GM23338 (cell line): ENCODE measurements around the gene MRPS24. TPM values are rescaled to one million over a fixed set of nuclear protein-coding genes. Genes with fewer than 3 reads are reported as not detected.

Experiments
- ATAC-seq: fragments of 200-7000 bp; cut with Tn5 transposase; 3 replicates; pipeline ENCODE4 v1.9.1; 2020
- DNase-seq: peaks from one replicate; pipeline ENCODE4 v3.0.0-alpha.2; 2015; ENCODE audit warnings: low spot score
- H2AFZ ChIP-seq: fragments of 200-600 bp; sonication (generic); 2 replicates; pipeline ENCODE4 v1.8.0; 2016; ENCODE audit warnings: antibody characterized with exemption, mild to moderate bottlenecking, moderate library complexity
- H3F3A ChIP-seq: fragments of 200-600 bp; sonication (generic); replicated peaks from 2 replicates; pipeline ENCODE4 v1.8.0; 2017; ENCODE audit warnings: antibody characterized with exemption, mixed run types, low read depth
- H3K27ac ChIP-seq: fragments of 200-600 bp; sonication (generic); 2 replicates; pipeline ENCODE4 v1.6.1; 2016; ENCODE audit warnings: low read depth
- H3K27me3 ChIP-seq: fragments of 200-600 bp; sonication (generic); 2 replicates; pipeline ENCODE4 v1.8.0; 2016; ENCODE audit warnings: mild to moderate bottlenecking, mixed run types, moderate library complexity; ENCODE audit not compliant: insufficient read depth
- H3K36me3 ChIP-seq: fragments of 200-600 bp; sonication (generic); 2 replicates; pipeline ENCODE4 v1.8.0; 2016; ENCODE audit warnings: mild to moderate bottlenecking; ENCODE audit not compliant: insufficient read depth
- H3K4me1 ChIP-seq: fragments of 200-600 bp; sonication (generic); 2 replicates; pipeline ENCODE4 v1.8.0; 2016; ENCODE audit warnings: mild to moderate bottlenecking, moderate library complexity; ENCODE audit not compliant: insufficient read depth
- H3K4me2 ChIP-seq: fragments of 200-600 bp; sonication (generic); 2 replicates; pipeline ENCODE4 v1.7.1; 2017; ENCODE audit warnings: mixed run types
- H3K4me3 ChIP-seq: fragments of 200-600 bp; sonication (generic); 2 replicates; pipeline ENCODE4 v1.6.1; 2016; ENCODE audit warnings: mixed run types
- H3K79me2 ChIP-seq: fragments of 200-600 bp; sonication (generic); replicated peaks from 2 replicates; pipeline ENCODE4 v1.8.0; 2017; ENCODE audit warnings: mild to moderate bottlenecking; ENCODE audit not compliant: insufficient read depth
- H3K9me2 ChIP-seq: fragments of 200-600 bp; sonication (generic); 2 replicates; pipeline ENCODE4 v1.8.0; 2017; ENCODE audit not compliant: insufficient read depth
- H4K20me1 ChIP-seq: fragments of 200-600 bp; sonication (generic); replicated peaks from 2 replicates; pipeline ENCODE4 v1.8.0; 2017; ENCODE audit warnings: mild to moderate bottlenecking; ENCODE audit not compliant: insufficient read depth
- H3K27ac Mint-ChIP-seq: 2 replicates; pipeline ENCODE4 v1.8.0; 2020; ENCODE audit warnings: inconsistent platforms, mild to moderate bottlenecking, moderate library complexity, mixed read lengths
- H3K27me3 Mint-ChIP-seq: 3 replicates; pipeline ENCODE4 v1.8.0; 2022; ENCODE audit warnings: low read depth, mild to moderate bottlenecking, moderate library complexity, mixed read lengths, inconsistent platforms; ENCODE audit not compliant: insufficient read depth, poor library complexity
- H3K36me3 Mint-ChIP-seq: 3 replicates; pipeline ENCODE4 v1.8.0; 2021; ENCODE audit warnings: low read depth, mild to moderate bottlenecking, inconsistent platforms, moderate library complexity, mixed read lengths
- H3K4me1 Mint-ChIP-seq: 3 replicates; pipeline ENCODE4 v1.8.0; 2020; ENCODE audit warnings: mild to moderate bottlenecking, inconsistent platforms, mixed read lengths
- H3K4me3 Mint-ChIP-seq: 3 replicates; pipeline ENCODE4 v1.8.0; 2021; ENCODE audit warnings: moderate library complexity, mild to moderate bottlenecking, inconsistent platforms, mixed read lengths
- H3K9me3 Mint-ChIP-seq: 3 replicates; pipeline ENCODE4 v1.8.0; 2020; ENCODE audit warnings: moderate library complexity, mild to moderate bottlenecking, inconsistent platforms, mixed read lengths
- CREB1 ChIP-seq: fragments of 250-450 bp; sonication (Bioruptor Pico); IDR thresholded peaks from 2 replicates; pipeline ENCODE4 v1.5.0; 2020; ENCODE audit warnings: low read depth, mild to moderate bottlenecking, moderate library complexity
- EZH2 ChIP-seq: fragments of 200-600 bp; sonication (generic); IDR thresholded peaks from one replicate; pipeline ENCODE4 v1.8.0; 2017; ENCODE audit warnings: antibody characterized with exemption, mild to moderate bottlenecking, low read depth; ENCODE audit not compliant: unreplicated experiment
- JUNB ChIP-seq: IDR thresholded peaks from one replicate; pipeline ENCODE4 v1.6.1; 2016; ENCODE audit warnings: antibody characterized with exemption; ENCODE audit not compliant: unreplicated experiment
- NANOG ChIP-seq: IDR thresholded peaks from 2 replicates; pipeline ENCODE4 v1.6.1; 2016; ENCODE audit warnings: antibody characterized with exemption, borderline replicate concordance
- ZNF114 ChIP-seq: fragments of 250-450 bp; sonication (Bioruptor Pico); IDR thresholded peaks from 2 replicates; pipeline ENCODE4 v1.5.0; 2020; ENCODE audit warnings: mild to moderate bottlenecking, moderate library complexity
- polyA plus RNA-seq: library from polyadenylated mRNA; unstranded; fragments of >200 nt; fragmentation: Nextera tagmentation; extraction: Ambion mirVana; gene quantifications from 2 replicates; pipeline ENCODE4 v1.2.1, GENCODE V29; 2016
- total RNA-seq: library from RNA; depleted of rRNA; stranded (reverse); fragments of >200 nt; shearing (Covaris generic); gene quantifications from 2 replicates; pipeline ENCODE4 v1.2.3, GENCODE V29; 2014
- TF ChIP-seq, protein P1 (sequence below): fragments of 250-450 bp; sonication (Bioruptor Pico); IDR thresholded peaks from 2 replicates; pipeline ENCODE4 v1.5.0; 2020; ENCODE audit warnings: mild to moderate bottlenecking, moderate library complexity
- TF ChIP-seq, protein P2 (sequence below), 2 experiments: fragments of 200-600 bp in 1 of 2; sonication (generic) in 1 of 2; conservative IDR thresholded peaks; 2 replicates each; pipeline versions ENCODE4 v1.5.1 to v1.6.1; 2016 to 2017; ENCODE audit warnings: antibody characterized with exemption in 2 of 2, low read depth in 2 of 2, mild to moderate bottlenecking in 2 of 2, moderate library complexity in 1 of 2

The MRPS24 gene
- total and polyA plus RNA-seq, 2 experiments from 2014 or later = 82.9 to 152 TPM

DNA sequence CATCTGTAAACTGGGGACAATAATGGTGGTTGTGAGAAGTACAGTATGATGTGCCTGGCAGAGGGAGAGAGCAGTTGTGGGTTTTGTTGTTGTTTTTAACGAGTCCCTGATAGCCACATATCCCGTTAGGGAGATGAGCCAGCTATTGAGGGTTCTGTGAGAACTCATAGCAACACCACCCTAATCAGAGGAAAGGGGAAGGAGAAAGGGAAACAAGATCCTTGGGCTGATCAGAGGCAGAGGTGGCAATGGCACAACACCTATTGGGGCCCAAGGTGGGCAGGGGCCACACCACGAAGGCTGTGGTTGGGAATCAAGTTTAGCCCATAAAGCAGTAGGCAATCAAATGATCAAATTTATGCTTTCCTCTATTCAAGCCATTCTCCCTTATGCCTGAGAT lies 1.7 kb upstream of the MRPS24 start:
- Mint-ChIP-seq H3K4me3 (no peak overlapping the region), H3K9me3 (no peaks in the 10 kb centered on the region; the same call in 1 of the 3 replicates), H3K27ac (no peak overlapping the region), H3K4me1 (peaks cover 30% of the 10 kb centered on the region), H3K27me3 (peaks cover 16% of the 10 kb centered on the region), H3K36me3 (peaks cover 23% of the 10 kb centered on the region)
- no peak for ATAC-seq
- Histone ChIP-seq H3K4me3 (no peak overlapping the region), H4K20me1 (no peaks in the 10 kb centered on the region), H3K36me3 (peaks cover 15% of the 10 kb centered on the region), H2AFZ (no peak overlapping the region), H3F3A (peaks cover 2% of the 10 kb centered on the region; the same call in 1 of the 2 replicates), H3K27me3 (no peaks in the 10 kb centered on the region), H3K4me1 (peaks cover 23% of the 10 kb centered on the region), H3K9me2 (peaks cover 5% of the 10 kb centered on the region; the same call in 1 of the 2 replicates), H3K79me2 (peaks cover 11% of the 10 kb centered on the region), H3K27ac (no peak overlapping the region), H3K4me2 (no peak overlapping the region)
- no peak for DNase-seq
- TF ChIP-seq JUNB = no peak
- TF ChIP-seq, protein P1, sequence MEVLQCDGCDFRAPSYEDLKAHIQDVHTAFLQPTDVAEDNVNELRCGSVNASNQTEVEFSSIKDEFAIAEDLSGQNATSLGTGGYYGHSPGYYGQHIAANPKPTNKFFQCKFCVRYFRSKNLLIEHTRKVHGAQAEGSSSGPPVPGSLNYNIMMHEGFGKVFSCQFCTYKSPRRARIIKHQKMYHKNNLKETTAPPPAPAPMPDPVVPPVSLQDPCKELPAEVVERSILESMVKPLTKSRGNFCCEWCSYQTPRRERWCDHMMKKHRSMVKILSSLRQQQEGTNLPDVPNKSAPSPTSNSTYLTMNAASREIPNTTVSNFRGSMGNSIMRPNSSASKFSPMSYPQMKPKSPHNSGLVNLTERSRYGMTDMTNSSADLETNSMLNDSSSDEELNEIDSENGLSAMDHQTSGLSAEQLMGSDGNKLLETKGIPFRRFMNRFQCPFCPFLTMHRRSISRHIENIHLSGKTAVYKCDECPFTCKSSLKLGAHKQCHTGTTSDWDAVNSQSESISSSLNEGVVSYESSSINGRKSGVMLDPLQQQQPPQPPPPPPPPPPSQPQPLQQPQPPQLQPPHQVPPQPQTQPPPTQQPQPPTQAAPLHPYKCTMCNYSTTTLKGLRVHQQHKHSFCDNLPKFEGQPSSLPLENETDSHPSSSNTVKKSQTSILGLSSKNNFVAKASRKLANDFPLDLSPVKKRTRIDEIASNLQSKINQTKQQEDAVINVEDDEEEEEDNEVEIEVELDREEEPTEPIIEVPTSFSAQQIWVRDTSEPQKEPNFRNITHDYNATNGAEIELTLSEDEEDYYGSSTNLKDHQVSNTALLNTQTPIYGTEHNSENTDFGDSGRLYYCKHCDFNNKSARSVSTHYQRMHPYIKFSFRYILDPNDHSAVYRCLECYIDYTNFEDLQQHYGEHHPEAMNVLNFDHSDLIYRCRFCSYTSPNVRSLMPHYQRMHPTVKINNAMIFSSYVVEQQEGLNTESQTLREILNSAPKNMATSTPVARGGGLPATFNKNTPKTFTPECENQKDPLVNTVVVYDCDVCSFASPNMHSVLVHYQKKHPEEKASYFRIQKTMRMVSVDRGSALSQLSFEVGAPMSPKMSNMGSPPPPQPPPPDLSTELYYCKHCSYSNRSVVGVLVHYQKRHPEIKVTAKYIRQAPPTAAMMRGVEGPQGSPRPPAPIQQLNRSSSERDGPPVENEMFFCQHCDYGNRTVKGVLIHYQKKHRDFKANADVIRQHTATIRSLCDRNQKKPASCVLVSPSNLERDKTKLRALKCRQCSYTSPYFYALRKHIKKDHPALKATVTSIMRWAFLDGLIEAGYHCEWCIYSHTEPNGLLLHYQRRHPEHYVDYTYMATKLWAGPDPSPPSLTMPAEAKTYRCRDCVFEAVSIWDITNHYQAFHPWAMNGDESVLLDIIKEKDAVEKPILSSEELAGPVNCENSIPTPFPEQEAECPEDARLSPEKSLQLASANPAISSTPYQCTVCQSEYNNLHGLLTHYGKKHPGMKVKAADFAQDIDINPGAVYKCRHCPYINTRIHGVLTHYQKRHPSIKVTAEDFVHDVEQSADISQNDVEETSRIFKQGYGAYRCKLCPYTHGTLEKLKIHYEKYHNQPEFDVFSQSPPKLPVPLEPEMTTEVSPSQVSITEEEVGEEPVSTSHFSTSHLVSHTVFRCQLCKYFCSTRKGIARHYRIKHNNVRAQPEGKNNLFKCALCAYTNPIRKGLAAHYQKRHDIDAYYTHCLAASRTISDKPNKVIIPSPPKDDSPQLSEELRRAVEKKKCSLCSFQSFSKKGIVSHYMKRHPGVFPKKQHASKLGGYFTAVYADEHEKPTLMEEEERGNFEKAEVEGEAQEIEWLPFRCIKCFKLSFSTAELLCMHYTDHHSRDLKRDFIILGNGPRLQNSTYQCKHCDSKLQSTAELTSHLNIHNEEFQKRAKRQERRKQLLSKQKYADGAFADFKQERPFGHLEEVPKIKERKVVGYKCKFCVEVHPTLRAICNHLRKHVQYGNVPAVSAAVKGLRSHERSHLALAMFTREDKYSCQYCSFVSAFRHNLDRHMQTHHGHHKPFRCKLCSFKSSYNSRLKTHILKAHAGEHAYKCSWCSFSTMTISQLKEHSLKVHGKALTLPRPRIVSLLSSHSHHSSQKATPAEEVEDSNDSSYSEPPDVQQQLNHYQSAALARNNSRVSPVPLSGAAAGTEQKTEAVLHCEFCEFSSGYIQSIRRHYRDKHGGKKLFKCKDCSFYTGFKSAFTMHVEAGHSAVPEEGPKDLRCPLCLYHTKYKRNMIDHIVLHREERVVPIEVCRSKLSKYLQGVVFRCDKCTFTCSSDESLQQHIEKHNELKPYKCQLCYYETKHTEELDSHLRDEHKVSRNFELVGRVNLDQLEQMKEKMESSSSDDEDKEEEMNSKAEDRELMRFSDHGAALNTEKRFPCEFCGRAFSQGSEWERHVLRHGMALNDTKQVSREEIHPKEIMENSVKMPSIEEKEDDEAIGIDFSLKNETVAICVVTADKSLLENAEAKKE (CRISPR knock-in tag) = no peak
- no peak for TF ChIP-seq CREB1 (CRISPR knock-in tag)

DNA sequence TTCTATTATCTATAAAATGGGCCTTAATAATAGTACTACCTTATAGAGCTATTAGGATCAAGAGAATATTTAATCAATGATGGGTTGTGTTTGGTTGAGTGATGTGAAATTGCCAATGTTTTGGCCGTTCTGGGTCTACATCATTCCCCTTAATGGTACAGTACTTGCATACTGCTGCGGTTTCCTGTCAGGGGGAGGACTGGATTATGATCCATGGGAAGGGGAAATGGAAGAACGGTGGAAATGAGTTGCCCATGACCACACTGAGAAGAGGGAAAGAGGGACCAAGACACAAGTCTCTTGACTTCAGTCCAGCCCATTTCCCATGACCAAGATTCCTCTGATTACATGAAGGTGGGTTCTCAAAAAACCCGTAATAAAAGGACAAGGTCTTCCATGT lies 999 bp upstream of the MRPS24 start:
- H3K27me3 ChIP-seq = no peaks in the 10 kb centered on the region
- H4K20me1 ChIP-seq = no peaks in the 10 kb centered on the region
- H3K36me3 ChIP-seq = peaks cover 16% of the 10 kb centered on the region
- peaks cover 23% of the 10 kb centered on the region for H3K4me1 ChIP-seq
- ATAC-seq (no peak), DNase-seq (no peak)
- H3K36me3 Mint-ChIP-seq = peaks cover 25% of the 10 kb centered on the region
- peaks cover 30% of the 10 kb centered on the region for H3K4me1 Mint-ChIP-seq
- peaks cover 15% of the 10 kb centered on the region for H3K27me3 Mint-ChIP-seq
- H3K4me3 ChIP-seq = peak overlapping the region; percentile 63
- H2AFZ ChIP-seq = no peak overlapping the region
- H3K4me3 Mint-ChIP-seq = no peak overlapping the region; the same call in 1 of the 3 replicates
- H3K9me2 ChIP-seq = peaks cover 5% of the 10 kb centered on the region; the same call in 1 of the 2 replicates
- no peaks in the 10 kb centered on the region; the same call in 2 of the 3 replicates for H3K9me3 Mint-ChIP-seq
- H3K4me2 ChIP-seq = peak overlapping the region; percentile 83
- H3F3A ChIP-seq = peaks cover 2% of the 10 kb centered on the region; the same call in 1 of the 2 replicates
- H3K27ac Mint-ChIP-seq = no peak overlapping the region
- H3K79me2 ChIP-seq = peaks cover 11% of the 10 kb centered on the region
- no peak overlapping the region for H3K27ac ChIP-seq
- TF ChIP-seq NANOG = no peak
- no peak for TF ChIP-seq ZNF114 (CRISPR knock-in tag)
- TF ChIP-seq EZH2 = no peak
- TF ChIP-seq, protein P2, sequence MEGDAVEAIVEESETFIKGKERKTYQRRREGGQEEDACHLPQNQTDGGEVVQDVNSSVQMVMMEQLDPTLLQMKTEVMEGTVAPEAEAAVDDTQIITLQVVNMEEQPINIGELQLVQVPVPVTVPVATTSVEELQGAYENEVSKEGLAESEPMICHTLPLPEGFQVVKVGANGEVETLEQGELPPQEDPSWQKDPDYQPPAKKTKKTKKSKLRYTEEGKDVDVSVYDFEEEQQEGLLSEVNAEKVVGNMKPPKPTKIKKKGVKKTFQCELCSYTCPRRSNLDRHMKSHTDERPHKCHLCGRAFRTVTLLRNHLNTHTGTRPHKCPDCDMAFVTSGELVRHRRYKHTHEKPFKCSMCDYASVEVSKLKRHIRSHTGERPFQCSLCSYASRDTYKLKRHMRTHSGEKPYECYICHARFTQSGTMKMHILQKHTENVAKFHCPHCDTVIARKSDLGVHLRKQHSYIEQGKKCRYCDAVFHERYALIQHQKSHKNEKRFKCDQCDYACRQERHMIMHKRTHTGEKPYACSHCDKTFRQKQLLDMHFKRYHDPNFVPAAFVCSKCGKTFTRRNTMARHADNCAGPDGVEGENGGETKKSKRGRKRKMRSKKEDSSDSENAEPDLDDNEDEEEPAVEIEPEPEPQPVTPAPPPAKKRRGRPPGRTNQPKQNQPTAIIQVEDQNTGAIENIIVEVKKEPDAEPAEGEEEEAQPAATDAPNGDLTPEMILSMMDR (conservative IDR thresholded peaks at IDR 0.05; ENCODE audit: low read depth in 2 of 2) = no peak
